ENCODE data around the gene ABCG8.

GRCh38 chr2:43872151-43872550 lies 33.4 kb downstream of the ABCG8 start:
- no peak for TF ChIP-seq CTCF (IDR thresholded peaks at IDR 0.05; ENCODE audit: extremely low read depth in 1 of 2, insufficient read depth in 1 of 2, low read depth in 1 of 2, low read length in 2 of 2)
- no peak for TF ChIP-seq POLR2A (IDR thresholded peaks at IDR 0.05; ENCODE audit: low read depth, low read length)
- TF ChIP-seq JUN (IDR thresholded peaks at IDR 0.05; ENCODE audit: borderline replicate concordance, insufficient read depth, insufficient read length, low read depth), result no peak
